Right ventricle myocardium inferior (tissue), 1 donor: Measurements from ENCODE around the gene BUD13. TPM values are rescaled to one million over a fixed set of nuclear protein-coding genes. Genes with fewer than 3 reads are reported as not detected.
A peak's percentile ranks its signal among the peaks of the same experiment; 100 is the strongest.

ENCODE experiments used
- ATAC-seq: fragments of 200-7000 bp; cut with Tn5 transposase; one replicate; pipeline ENCODE4 v1.9.1; 2020; ENCODE audit warnings: mild to moderate bottlenecking, moderate library complexity
- DNase-seq: peaks from one replicate; pipeline ENCODE4 v3.0.0; 2021; ENCODE audit errors: missing footprints
- intact Hi-C: fragments of 100-400 bp; cut with DNase I; formaldehyde crosslinking; loops from one replicate; pipeline ENCODE4 v1.11.0; 2022
- total RNA-seq: library from RNA; stranded (reverse); fragmentation: NEBNext Ultra II Directional; extraction: Animal tissue kit (Norgen Biotek cat#: 25700); gene quantifications from one replicate; pipeline ENCODE4 v1.2.1, GENCODE V29; 2021
- donor health status: DM: no; HTN: yes; CAD: no; lungs with severe emphysema.

BUD13 gene
- total RNA-seq, 1 donor from 2014 or later = 7.8 TPM

GRCh38 chr11:116729501-116730240, 43.1 kb downstream of the BUD13 start:
- intact Hi-C loops = no loop called here
- DNase-seq = no peak
- no peak for ATAC-seq

DNA sequence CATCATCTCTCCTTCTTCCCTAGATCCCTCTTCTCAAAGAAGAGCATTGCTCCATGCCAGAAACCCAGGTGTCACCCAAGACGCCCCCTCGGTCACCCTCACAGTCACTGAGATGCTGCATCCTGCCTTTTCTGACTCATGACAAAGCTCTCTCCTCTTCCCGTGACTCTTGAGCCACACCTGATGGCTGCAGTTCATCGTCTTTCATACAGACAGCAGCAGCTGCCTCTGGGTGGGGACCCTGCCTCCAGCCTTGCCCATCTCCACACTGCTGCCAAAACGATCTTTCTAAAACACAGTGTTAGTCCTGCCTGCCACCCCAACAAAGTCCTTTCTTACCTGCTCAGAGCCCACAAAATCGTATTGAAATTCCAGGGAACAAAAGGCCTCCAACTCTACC, 44.8 kb downstream of the BUD13 start:
- ATAC-seq = no peak
- DNase-seq = no peak
- intact Hi-C loops = no loop called here

DNA sequence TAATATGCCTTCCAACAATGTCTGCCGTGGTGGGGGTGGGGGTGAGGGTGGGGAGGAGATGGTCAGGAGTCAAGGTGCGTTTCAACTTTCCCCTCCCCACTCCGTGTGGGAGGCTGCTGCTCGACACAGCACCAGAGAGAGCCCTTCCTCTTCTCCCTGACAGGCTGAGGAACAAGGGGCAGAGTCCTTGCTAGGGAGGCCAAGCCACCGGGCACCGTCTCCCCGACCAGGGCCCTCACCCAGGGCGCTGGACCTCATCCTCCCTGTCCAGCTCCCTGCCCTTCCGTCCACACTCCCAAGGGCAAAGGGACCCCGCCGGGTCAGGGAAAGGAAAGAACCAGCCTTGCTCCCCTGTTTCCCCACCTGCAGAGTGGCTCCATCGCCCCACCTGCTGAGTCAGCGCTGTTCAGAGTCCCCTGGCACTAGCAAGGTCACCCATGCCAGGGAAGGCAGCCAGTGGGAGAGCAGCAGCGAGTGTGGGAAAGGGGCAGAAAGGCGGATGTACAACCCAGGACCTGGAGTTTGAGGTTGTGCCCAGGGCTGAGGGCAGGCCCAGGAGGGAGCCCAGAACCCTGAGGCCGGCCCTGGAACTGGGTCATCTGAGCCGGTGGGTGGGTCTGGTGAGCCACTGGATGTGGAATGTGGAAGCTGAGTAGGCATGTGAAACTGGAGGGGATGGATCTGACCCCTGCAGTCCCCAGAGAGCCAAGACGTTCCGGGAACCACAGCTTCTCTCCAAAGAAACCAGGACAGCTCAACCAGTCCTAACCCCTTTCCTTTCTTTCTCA, 47.2 kb downstream of the BUD13 start:
- ATAC-seq (no peak), DNase-seq (no peak)
- intact Hi-C loops = no loop called here

DNA sequence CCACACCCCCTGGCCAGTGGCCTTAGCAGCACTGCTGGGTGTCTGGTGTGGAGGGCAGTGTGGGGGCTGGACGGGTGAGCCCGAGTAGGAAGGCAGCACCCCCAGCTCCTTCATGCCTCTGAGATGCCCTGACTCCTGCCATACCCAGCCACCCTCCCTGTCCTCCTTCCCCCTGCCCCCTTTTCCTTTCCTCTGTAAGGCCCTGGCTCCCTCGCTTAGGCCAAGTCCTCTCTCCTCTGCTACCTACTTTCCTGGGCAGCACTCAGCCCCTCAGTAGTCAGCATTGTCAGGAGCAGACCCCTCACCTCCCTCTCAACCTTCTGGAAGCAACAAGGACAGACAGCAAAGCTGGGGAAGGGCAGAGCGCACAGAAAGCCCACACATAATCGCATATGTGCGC, 48.0 kb downstream of the BUD13 start:
- ATAC-seq (no peak), DNase-seq (no peak)
- intact Hi-C loops = no loop called here

- intact Hi-C loops = no loop called here
- DNase-seq = no peak
- ATAC-seq = no peak
These were observed 49.3 kb downstream of the BUD13 start for GRCh38 chr11:116723511-116723910.

DNA sequence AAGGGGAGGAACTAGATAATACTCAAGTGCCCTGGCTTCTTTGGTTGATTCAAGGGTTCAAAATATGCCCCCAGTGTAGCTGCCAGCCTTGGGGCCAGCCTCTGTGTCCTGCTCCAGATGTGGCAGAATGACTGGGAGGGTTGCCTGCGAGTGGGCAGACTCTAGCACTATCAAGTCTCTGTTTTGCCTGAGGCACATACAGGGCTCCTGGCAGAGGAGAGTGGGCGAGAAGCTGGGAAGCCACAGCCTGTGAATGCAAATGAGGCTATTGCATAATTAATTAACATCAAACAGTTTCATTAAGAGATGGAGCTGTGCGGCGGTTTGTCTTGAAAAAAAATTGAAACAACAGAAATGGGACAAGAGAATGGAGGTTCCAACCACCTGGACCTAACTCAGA, 50.8 kb downstream of the BUD13 start:
- DNase-seq (no peak), ATAC-seq (no peak)
- intact Hi-C loops = no loop called here

DNA sequence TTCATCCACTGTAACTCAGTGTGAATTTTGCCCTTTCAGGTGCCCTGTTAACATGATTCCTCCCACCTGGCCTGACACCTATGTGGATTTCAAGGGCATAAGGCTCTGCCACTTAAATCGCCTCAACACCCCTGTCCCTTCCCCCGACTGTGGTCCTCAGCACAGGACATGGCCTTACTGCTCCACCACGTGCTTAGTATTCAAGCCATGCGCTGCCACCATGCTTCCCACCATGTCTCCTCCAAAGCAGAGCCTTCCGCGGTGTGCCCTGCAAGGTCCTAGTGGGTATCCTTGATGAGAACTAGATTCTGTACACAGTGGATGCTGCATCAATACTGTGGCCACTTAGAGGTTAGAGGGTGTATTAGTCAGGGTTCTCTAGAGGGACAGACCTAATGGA, 51.9 kb downstream of the BUD13 start:
- intact Hi-C loops = no loop called here
- ATAC-seq (no peak), DNase-seq (no peak)

DNA sequence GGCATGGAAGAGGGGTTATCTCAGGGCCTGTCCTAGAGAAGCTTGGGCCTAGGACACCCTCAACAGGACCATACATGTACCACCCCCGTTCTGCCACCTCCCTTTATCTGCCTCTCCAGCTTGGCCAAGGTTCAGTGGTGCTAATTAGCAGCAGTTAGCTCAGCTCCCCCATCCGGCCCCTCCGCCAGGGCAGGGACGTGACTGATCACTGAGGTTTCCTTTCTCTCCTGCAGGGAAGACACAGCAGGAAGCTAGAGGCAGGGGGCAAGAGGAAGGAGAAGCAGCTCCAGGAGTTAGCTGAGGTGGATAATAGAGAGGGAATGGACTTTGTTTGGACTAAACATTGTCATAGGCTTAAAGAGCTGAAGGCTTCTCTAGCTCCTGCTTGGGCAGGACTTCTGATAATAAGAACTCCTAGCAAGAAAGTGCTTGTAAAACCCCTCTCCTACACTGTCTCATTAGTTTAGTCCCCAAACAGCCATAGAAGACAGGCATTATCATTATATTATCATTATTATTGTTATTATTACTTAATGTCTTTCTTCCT, 53.8 kb downstream of the BUD13 start:
- ATAC-seq = no peak
- intact Hi-C loops = no loop called here
- no peak for DNase-seq

DNA sequence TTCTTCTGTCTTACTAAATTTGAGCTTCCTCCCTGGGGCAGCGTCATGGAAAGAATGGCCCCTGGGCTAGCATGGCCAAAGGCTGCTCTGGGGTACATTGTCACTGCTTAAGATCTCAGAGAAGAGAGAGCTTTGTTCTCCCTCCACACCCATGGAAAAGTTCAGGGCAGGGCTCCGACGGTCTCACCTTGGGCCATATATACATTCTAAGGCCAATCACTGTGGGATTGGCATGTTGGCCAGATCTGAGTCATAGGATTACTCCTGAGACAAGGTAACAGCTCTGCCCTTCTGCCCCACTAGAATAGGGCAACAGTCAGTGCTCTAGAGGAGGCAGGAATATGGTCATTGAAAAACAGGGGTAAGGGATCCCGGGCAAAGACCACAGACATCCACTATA, 56.2 kb downstream of the BUD13 start:
- ATAC-seq (no peak), DNase-seq (no peak)
- intact Hi-C loops = no loop called here

DNA sequence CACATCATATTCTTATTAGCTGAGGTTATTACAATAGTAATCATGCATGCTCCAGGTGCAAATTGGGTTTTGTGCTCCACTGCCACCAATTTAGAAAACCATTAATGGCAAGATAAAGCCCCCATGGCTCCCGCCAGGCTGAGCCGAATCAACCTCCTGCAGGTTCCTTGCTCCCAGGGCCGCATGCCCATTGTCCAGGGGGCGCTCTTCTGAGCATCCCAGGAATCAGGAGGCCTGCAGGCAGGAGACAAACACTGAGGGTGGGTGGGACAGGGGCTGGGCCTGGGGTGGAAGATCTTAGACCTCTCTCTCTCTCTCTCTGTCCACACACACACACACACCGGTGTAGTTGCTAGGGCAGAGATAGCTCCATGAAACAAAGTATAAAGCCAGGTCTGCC, 57.4 kb downstream of the BUD13 start:
- intact Hi-C loops = no loop called here
- ATAC-seq (no peak), DNase-seq (no peak)

DNA sequence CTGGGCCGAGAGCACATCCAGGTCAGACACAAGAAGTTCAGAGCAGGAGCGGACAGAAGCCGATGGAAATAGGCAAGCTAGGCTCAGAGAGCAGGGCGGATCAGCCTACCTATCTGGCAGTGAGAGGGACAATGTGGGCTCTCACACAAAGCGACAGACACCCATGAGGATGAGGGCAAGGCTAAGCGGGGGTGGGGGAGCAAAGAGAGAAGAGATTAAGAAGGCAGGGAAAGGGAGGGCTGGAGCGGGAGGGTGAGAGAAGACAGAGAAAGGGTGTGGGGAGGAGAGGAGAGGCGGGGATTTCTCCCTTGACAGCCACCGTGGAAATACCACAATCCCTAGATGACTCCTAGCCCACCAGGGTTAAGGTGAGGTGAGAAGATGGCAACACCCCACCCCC, 57.9 kb downstream of the BUD13 start:
- intact Hi-C loops = no loop called here
- DNase-seq (no peak), ATAC-seq (no peak)

GRCh38 chr11:116712428-116712827, 60.4 kb downstream of the BUD13 start:
- intact Hi-C loops = no loop called here
- no peak for DNase-seq
- no peak for ATAC-seq

- intact Hi-C loops = no loop called here
- ATAC-seq (no peak), DNase-seq (no peak)
These were observed 62.0 kb downstream of the BUD13 start for GRCh38 chr11:116710762-116711161.

GRCh38 chr11:116710001-116710674, 62.6 kb downstream of the BUD13 start:
- DNase-seq (no peak), ATAC-seq (no peak)
- intact Hi-C loops = no loop called here

GRCh38 chr11:116707746-116708145, 65.0 kb downstream of the BUD13 start:
- DNase-seq (peak; percentile 52), ATAC-seq (no peak)
- intact Hi-C loops = no loop called here

DNA sequence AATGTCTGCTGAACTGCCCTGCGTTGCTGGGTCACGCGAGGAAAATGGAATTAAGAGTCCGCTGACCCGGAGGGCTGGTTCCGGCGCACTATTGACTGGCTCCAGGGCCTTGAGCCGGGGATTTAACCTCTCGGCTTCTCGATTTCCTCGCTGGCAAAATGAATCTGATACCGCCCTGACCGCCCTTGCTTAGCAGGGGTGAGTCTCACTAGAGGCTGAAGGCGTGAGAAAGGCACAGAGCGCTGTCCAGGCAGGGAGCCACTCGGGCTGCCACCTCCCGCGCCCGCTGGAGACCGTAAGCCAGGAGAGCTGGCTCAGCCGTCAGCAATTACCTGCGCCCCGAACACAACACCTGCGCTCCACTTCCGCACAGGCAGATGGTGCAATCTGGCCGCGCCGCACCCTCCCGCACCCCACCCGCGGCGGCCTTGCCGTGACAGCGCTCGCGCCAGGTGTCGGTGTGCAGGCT, 65.6 kb downstream of the BUD13 start:
- intact Hi-C loops = no loop called here
- peak; percentile 62 for DNase-seq
- no peak for ATAC-seq

DNA sequence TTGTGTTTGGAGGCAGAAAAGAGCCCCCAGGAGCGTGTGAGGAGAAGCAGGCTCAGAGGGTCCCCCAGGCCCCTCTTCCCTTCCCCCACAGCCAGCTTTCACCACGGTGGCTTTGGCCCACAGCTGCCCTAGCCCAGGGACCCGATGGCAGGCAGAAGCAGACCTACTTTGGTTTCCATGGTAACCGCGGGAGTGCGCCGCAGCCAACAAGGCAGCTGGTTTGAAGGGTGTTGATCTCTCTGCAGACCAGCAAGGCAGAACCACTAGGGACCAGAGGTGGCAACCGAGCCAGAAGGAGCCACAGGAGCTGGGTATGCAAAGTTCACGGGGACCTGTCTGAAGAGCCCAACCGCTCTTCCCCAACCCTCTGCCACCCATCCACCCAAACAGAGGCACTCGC, 69.4 kb downstream of the BUD13 start:
- ATAC-seq = no peak
- no peak for DNase-seq
- intact Hi-C loops = no loop called here

DNA sequence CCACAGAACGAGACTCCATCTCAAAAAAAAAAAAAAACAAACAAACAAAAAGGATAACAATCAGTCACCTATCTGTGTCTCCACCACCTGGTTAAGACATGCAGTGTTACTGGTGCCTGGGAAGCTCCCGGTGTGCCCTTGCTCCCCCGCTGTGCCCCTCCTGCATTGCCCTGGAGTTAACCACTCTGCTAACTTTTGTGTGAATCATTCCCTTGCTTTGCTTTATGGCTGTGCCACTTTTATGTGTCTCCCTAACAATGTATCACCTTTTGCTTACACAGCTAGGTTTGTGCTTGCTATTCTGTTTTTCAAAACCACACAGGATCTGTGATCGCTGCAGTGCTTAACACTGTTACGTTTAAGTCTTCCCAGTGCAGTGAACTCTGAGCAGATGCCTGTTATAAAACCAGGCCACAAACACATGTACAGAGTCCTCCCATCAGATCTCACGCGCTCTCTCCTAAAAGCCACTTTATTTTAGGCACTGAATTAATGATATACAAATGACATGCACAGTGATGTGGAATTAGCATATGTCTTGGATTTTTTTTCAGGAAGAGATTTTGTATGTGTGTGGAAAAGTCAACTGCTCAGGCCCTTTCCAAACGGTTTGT, 69.9 kb downstream of the BUD13 start:
- intact Hi-C loops = no loop called here
- ATAC-seq (no peak), DNase-seq (no peak)

DNA sequence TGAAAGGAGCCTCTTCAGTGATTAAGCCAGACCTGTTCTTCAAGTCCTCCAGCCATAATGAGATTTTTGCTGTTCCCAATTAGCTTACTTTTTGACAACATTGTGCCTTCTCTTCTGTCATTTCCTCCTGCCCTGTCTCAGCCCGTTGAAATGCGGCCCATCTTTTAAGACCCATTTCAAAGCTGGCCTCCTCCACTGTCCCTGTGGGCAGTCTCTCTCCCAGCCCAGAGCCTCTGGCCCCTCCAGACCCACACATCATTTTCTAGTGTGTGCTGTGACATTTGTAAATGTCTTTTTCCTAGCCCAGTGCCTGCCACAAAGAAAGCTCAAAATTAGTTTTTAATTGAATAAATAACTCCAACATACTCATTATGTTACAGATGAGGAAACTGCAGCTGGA, 70.9 kb downstream of the BUD13 start:
- ATAC-seq = no peak
- intact Hi-C loops = no loop called here
- no peak for DNase-seq
